Upper lobe of right lung (tissue), 1 donor: ENCODE data around the gene FNIP2. TPM values are rescaled to one million over a fixed set of nuclear protein-coding genes. Genes with fewer than 3 reads are reported as not detected.
A peak's percentile ranks its signal among the peaks of the same experiment; 100 is the strongest.
"Not testable (repeated sequence)": the region's sequence is repeated elsewhere in the genome, so short reads cannot be mapped to it uniquely, and the experiment has no call there.

Experiments
- ATAC-seq: fragments of 200-7000 bp; cut with Tn5 transposase; one replicate; pipeline ENCODE4 v1.9.1; 2020; ENCODE audit warnings: mild to moderate bottlenecking, moderate library complexity
- DNase-seq: peaks from one replicate; pipeline ENCODE4 v3.0.0-alpha.2; 2020
- H3K27ac ChIP-seq: fragments of 200-600 bp; one replicate; pipeline ENCODE4 v1.8.0; 2022
- H3K27me3 ChIP-seq: fragments of 200-600 bp; one replicate; pipeline ENCODE4 v1.8.0; 2022; ENCODE audit warnings: mild to moderate bottlenecking
- H3K36me3 ChIP-seq: fragments of 200-600 bp; one replicate; pipeline ENCODE4 v1.8.0; 2022
- H3K4me1 ChIP-seq: fragments of 200-600 bp; one replicate; pipeline ENCODE4 v1.8.0; 2022
- H3K4me3 ChIP-seq: fragments of 200-600 bp; one replicate; pipeline ENCODE4 v1.8.0; 2022; ENCODE audit warnings: mild to moderate bottlenecking
- H3K9me3 ChIP-seq: fragments of 200-600 bp; one replicate; pipeline ENCODE4 v1.8.0; 2022
- CTCF ChIP-seq: fragments of 200-600 bp; IDR thresholded peaks from one replicate; pipeline ENCODE4 v1.8.0; 2022; ENCODE audit warnings: antibody characterized with exemption
- intact Hi-C: fragments of 100-400 bp; cut with DNase I; formaldehyde crosslinking; loops from one replicate; pipeline ENCODE4 v1.11.0; 2022
- total RNA-seq: library from RNA; stranded (reverse); fragmentation: NEBNext Ultra II Directional; extraction: Animal tissue kit (Norgen Biotek cat#: 25700); gene quantifications from one replicate; pipeline ENCODE4 v1.2.1, GENCODE V29; 2021
- donor health status: DM: no; HTN: yes; CAD: no; lungs with severe emphysema.

Gene FNIP2
- total RNA-seq, 1 donor from 2014 or later: 98.4 TPM

- ATAC-seq (no peak), DNase-seq (no peak)
- Histone ChIP-seq H3K9me3 (no peaks in the 10 kb centered on the region), H3K27ac (no peak overlapping the region), H3K4me1 (no peaks in the 10 kb centered on the region), H3K36me3 (peaks cover 30% of the 10 kb centered on the region), H3K4me3 (no peak overlapping the region), H3K27me3 (no peaks in the 10 kb centered on the region)
- intact Hi-C loops: no loop called here
- no peak for TF ChIP-seq CTCF
Measured at GRCh38 chr4:158885564-158885963, 116.7 kb downstream of the FNIP2 start.

GRCh38 chr4:158890294-158890693 is 121.5 kb downstream of the FNIP2 start:
- peaks cover 62% of the 10 kb centered on the region for H3K36me3 ChIP-seq
- H3K4me1 ChIP-seq: no peaks in the 10 kb centered on the region
- no peak for DNase-seq
- no peak overlapping the region for H3K4me3 ChIP-seq
- intact Hi-C loops: no loop called here
- no peak overlapping the region for H3K27ac ChIP-seq
- no peak for ATAC-seq
- no peaks in the 10 kb centered on the region for H3K27me3 ChIP-seq
- H3K9me3 ChIP-seq: no peaks in the 10 kb centered on the region
- no peak for TF ChIP-seq CTCF

- ATAC-seq: no peak
- no peak for DNase-seq
- H3K9me3 ChIP-seq: no peaks in the 10 kb centered on the region
- no peak overlapping the region for H3K4me3 ChIP-seq
- H3K4me1 ChIP-seq: peaks cover 7% of the 10 kb centered on the region
- peaks cover 60% of the 10 kb centered on the region for H3K36me3 ChIP-seq
- intact Hi-C loops: no loop called here
- H3K27ac ChIP-seq: no peak overlapping the region
- TF ChIP-seq CTCF: no peak
- no peaks in the 10 kb centered on the region for H3K27me3 ChIP-seq
Measured at GRCh38 chr4:158891256-158891655, 122.4 kb downstream of the FNIP2 start.

- DNase-seq (no peak), ATAC-seq (no peak)
- TF ChIP-seq CTCF: no peak
- intact Hi-C loops: no loop called here
- no peaks in the 10 kb centered on the region for H3K9me3 ChIP-seq
- H3K27ac ChIP-seq: no peak overlapping the region
- H3K4me3 ChIP-seq: no peak overlapping the region
- peaks cover 10% of the 10 kb centered on the region for H3K4me1 ChIP-seq
- no peaks in the 10 kb centered on the region for H3K27me3 ChIP-seq
- peaks cover 39% of the 10 kb centered on the region for H3K36me3 ChIP-seq
Measured at GRCh38 chr4:158894826-158895225, 126.0 kb downstream of the FNIP2 start.

- peak; percentile 20 for TF ChIP-seq CTCF
- H3K9me3 ChIP-seq: no peaks in the 10 kb centered on the region
- DNase-seq: no peak
- no peak overlapping the region for H3K4me3 ChIP-seq
- peaks cover 31% of the 10 kb centered on the region for H3K36me3 ChIP-seq
- H3K27ac ChIP-seq: no peak overlapping the region
- H3K27me3 ChIP-seq: no peaks in the 10 kb centered on the region
- ATAC-seq: peak; percentile 86
- intact Hi-C loops: no loop called here
- H3K4me1 ChIP-seq: peaks cover 10% of the 10 kb centered on the region
Measured at GRCh38 chr4:158895797-158896576, 127.2 kb downstream of the FNIP2 start.

- ATAC-seq, H3K27me3 ChIP-seq, H3K4me3 ChIP-seq, H3K9me3 ChIP-seq, H3K27ac ChIP-seq, DNase-seq, intact Hi-C loops: not testable (repeated sequence)
- Histone ChIP-seq H3K4me1 (peaks cover 10% of the 10 kb centered on the region), H3K36me3 (peaks cover 24% of the 10 kb centered on the region)
Measured at GRCh38 chr4:158896577-158897238, 127.9 kb downstream of the FNIP2 start.

GRCh38 chr4:158900408-158900807 is 131.6 kb downstream of the FNIP2 start:
- H3K27me3 ChIP-seq, ATAC-seq, H3K4me3 ChIP-seq, intact Hi-C loops, H3K27ac ChIP-seq, DNase-seq, H3K9me3 ChIP-seq: not testable (repeated sequence)
- Histone ChIP-seq H3K4me1 (peaks cover 10% of the 10 kb centered on the region), H3K36me3 (peaks cover 26% of the 10 kb centered on the region)

GRCh38 chr4:158902280-158903078 is 133.7 kb downstream of the FNIP2 start:
- H3K9me3 ChIP-seq, H3K4me1 ChIP-seq, H3K27me3 ChIP-seq, intact Hi-C loops, H3K4me3 ChIP-seq, H3K27ac ChIP-seq: not testable (repeated sequence)
- peak; percentile 90 for ATAC-seq
- peak; percentile 79 for DNase-seq
- H3K36me3 ChIP-seq: peaks cover 28% of the 10 kb centered on the region
